Heart right ventricle (tissue), 16 donors: Measurements from ENCODE around the gene ZMYND8. TPM values are rescaled to one million over a fixed set of nuclear protein-coding genes. Genes with fewer than 3 reads are reported as not detected.

Experiments used
- ATAC-seq, 8 donors: fragments of 200-7000 bp; cut with Tn5 transposase; one replicate each; pipeline ENCODE4 v1.9.1; 2020; ENCODE audit warnings: mild to moderate bottlenecking in 8 of 8, moderate library complexity in 8 of 8, moderate number of reproducible peaks in 1 of 8
- DNase-seq, 2 donors: peaks; one replicate each; pipeline ENCODE4 v3.0.0-alpha.2; 2020
- H3K27ac ChIP-seq, 10 donors: fragments of 200-600 bp; sonication (generic) in 2 of 10; one replicate each; pipeline versions ENCODE4 v1.5.0 to v1.8.0; 2020 to 2022; ENCODE audit warnings: mild to moderate bottlenecking in 3 of 10
- H3K27me3 ChIP-seq, 7 donors: fragments of 200-600 bp; one replicate each; pipeline ENCODE4 v1.8.0; 2021 to 2022; ENCODE audit warnings: mild to moderate bottlenecking in 2 of 7
- H3K36me3 ChIP-seq, 9 donors: fragments of 200-600 bp; sonication (generic) in 1 of 9; one replicate each; pipeline versions ENCODE4 v1.5.0 to v1.8.0; 2020 to 2022; ENCODE audit warnings: mild to moderate bottlenecking in 2 of 9
- H3K4me1 ChIP-seq, 9 donors: fragments of 200-600 bp; sonication (generic) in 1 of 9; one replicate each; pipeline versions ENCODE4 v1.5.0 to v1.8.0; 2020 to 2022; ENCODE audit warnings: mild to moderate bottlenecking in 4 of 9
- H3K4me3 ChIP-seq, 10 donors: fragments of 200-600 bp; sonication (generic) in 2 of 10; one replicate each; pipeline versions ENCODE4 v1.5.0 to v1.8.0; 2020 to 2022; ENCODE audit warnings: mild to moderate bottlenecking in 7 of 10, moderate library complexity in 2 of 10
- H3K9me3 ChIP-seq, 11 donors: fragments of 200-600 bp in 10 of 11; sonication (generic) in 2 of 11; one replicate each; pipeline versions ENCODE4 v1.5.0 to v1.8.0; 2013 to 2022; ENCODE audit warnings: mild to moderate bottlenecking in 2 of 11, control low read depth in 1 of 11, moderate library complexity in 1 of 11
- WGBS, 2 donors: extraction: QIAGEN DNeasy Blood & Tissue Kit; methylation state at CpG; one replicate each; pipeline ENCODE4 v1.1.7; 2013; ENCODE audit warnings: inconsistent platforms in 1 of 2; 5-methylcytosine and 5-hydroxymethylcytosine counted together
- intact Hi-C, 10 donors: fragments of 100-400 bp; cut with DNase I; formaldehyde crosslinking; loops; one replicate each; pipeline versions ENCODE4 v1.11.1 to v1.14.2; 2022
- long read RNA-seq, 3 donors: library from polyadenylated mRNA; unstranded; transcript quantifications; one replicate each; pipeline ENCODE4 v2.0.0, GENCODE V29; 2020 to 2021
- polyA plus RNA-seq, 2 donors: library from polyadenylated mRNA; stranded (reverse); fragments of 200-250 nt; gene quantifications; one replicate each; pipeline ENCODE4 v1.2.3, GENCODE V29; 2013
- total RNA-seq, 10 donors: library from RNA; stranded (reverse); fragmentation: NEBNext Ultra II Directional in 3 of 10; extraction: Animal tissue kit (Norgen Biotek cat#: 25700) in 3 of 10; gene quantifications; one replicate each; pipeline versions ENCODE4 v1.2.1 to v1.2.4, GENCODE V29; 2021 to 2023
- TF ChIP-seq, protein P1 (sequence below), 9 donors: fragments of 200-600 bp; sonication (generic) in 2 of 9; IDR thresholded peaks; one replicate each; pipeline versions ENCODE4 v1.5.0 to v1.8.0; 2021 to 2022; ENCODE audit warnings: antibody characterized with exemption in 9 of 9, mild to moderate bottlenecking in 5 of 9, moderate library complexity in 1 of 9
- donor health status: Arrhythmogenic right ventricular cardiomyopathy.
- donor health status: ischemic (EF 13 %, LVEDD 7.1; RV severe dilation, severe dysfunction).
- donor health status: healthy with polysubstance abuse.
- donor health status: DM: no; HTN: yes; CAD: no.
- donor health status: DM: no; HTN: no; CAD: no.
- donor health status: ischemic (EF 25% LVEDD 6.9; RV normal size, moderate dysfunction).
- donor health status: ischemic (EF 25% LVEDD 5.7; RV mildly dilated, moderate dysfunction).
- donor health status: healthy.
- donor health status: DM: yes; HTN: yes; CAD: no.
- donor health status: Ischemic cardiomyopathy.
- donor health status: ischemic (EF 35%, LVEDD 5.7; RV mildly dilated, moderate dysfunction).
- donor health status: nonischemic (EF 11% LVEDD 7.7; RV severe dilation, severe dysfunction).
- donor health status: DM: yes; HTN: yes; CAD: no.
- donor health status: PGD.
- donor health status: ischemic (EF 29% LVEDD 5.4; RV normal size, mild dysfunction).
- donor health status: nonischemic (EF 23%, LVEDD 6.1; RV moderate dilation, normal function).

ZMYND8 gene
- 10 to 100 TPM; 22.0 to 39.0 (median 29.0) TPM for total RNA-seq
- 10 to 100 TPM in 1 of 2 donors, 1 to 10 TPM in 1; 6.4 to 22.5 TPM for polyA plus RNA-seq
- long read RNA-seq, donor 1, partial matches to known transcripts, result 27 of 37 reads
- long read RNA-seq, donor 1, other reads (novel, unspliced or antisense), result 9 of 37 reads
- long read RNA-seq, donor 2, partial matches to known transcripts, result 30 of 40 reads
- long read RNA-seq, donor 2, other reads (novel, unspliced or antisense), result 10 of 40 reads
- long read RNA-seq, donor 3, full-length matches to known transcripts, result 4 of 98 reads
- long read RNA-seq, donor 3, partial matches to known transcripts, result 64 of 98 reads
- long read RNA-seq, donor 3, other reads (novel, unspliced or antisense), result 30 of 98 reads

DNA sequence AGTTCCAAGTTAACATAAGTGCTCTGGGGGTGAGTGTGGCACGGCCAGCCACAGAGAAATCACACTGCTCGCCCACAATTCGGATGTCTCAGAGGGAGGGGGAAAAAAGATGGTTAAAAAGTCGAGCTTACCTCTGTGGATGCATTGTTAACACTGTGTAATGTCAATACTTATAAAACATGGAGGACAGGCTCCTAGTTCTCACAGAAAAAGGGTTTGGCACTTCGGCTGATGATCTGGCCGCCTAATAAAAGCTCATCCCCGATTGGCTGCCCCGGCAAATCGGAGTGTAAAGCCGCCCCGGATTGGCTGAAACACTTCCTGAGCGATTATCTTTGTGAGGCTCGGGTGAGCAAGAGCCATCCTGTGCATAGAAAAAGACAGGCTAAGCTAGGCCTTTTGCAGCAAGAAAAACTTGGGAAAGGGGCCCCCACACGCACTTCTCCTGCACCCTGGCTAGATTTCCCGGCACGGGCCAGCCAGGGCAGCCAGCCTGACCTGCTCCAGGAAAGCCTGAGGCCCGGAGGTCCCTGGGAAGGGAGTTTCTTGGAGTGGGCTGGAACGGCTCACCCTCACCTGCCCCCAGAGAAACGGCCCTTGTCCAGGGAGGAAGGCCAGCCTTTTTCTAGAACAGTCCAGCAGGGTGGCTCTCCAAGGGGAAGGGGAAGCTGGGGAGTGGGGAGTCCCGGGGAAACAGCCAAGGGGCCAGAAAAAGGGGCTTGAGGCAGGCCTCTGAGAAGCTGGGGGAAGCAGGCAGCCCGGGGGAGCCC, at the start of gene ZMYND8:
ZMYND8 (minus strand) TSS at position 174 of the 770 bp plus-strand sequence; CDS start at position 145, 29 bp downstream.
- DNase-seq (peak; percentile 86 to 89), ATAC-seq (peak; percentile 45 to 73 (median 64))
- intact Hi-C loops, result loop anchor here in 3 of 10 donors (2.0 to 5.0 kb wide), 3 partner anchors 38 to 84 kb away; no protein-coding TSS in a partner anchor
- peak within 1 kb of the TSS; percentile 97 to 99 (median 98) for H3K27ac ChIP-seq
- H3K4me3 ChIP-seq, result peak within 1 kb of the TSS in 6 of 10 donors; percentile 7 to 39 (median 16)
- H3K9me3 ChIP-seq, result no peaks in the 10 kb centered on the region
- H3K4me1 ChIP-seq, result peaks cover 69 to 100% (median 100%) of the 10 kb centered on the region in 9 donors
- TF ChIP-seq, protein P1, sequence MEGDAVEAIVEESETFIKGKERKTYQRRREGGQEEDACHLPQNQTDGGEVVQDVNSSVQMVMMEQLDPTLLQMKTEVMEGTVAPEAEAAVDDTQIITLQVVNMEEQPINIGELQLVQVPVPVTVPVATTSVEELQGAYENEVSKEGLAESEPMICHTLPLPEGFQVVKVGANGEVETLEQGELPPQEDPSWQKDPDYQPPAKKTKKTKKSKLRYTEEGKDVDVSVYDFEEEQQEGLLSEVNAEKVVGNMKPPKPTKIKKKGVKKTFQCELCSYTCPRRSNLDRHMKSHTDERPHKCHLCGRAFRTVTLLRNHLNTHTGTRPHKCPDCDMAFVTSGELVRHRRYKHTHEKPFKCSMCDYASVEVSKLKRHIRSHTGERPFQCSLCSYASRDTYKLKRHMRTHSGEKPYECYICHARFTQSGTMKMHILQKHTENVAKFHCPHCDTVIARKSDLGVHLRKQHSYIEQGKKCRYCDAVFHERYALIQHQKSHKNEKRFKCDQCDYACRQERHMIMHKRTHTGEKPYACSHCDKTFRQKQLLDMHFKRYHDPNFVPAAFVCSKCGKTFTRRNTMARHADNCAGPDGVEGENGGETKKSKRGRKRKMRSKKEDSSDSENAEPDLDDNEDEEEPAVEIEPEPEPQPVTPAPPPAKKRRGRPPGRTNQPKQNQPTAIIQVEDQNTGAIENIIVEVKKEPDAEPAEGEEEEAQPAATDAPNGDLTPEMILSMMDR (IDR thresholded peaks at IDR 0.05), result no peak
- no peaks in the 10 kb centered on the region for H3K27me3 ChIP-seq
- WGBS, 2 donors, result 5 to 6% methylated on average over 21 of the region's 21 CpGs
- H3K36me3 ChIP-seq, result no peaks in the 10 kb centered on the region

DNA sequence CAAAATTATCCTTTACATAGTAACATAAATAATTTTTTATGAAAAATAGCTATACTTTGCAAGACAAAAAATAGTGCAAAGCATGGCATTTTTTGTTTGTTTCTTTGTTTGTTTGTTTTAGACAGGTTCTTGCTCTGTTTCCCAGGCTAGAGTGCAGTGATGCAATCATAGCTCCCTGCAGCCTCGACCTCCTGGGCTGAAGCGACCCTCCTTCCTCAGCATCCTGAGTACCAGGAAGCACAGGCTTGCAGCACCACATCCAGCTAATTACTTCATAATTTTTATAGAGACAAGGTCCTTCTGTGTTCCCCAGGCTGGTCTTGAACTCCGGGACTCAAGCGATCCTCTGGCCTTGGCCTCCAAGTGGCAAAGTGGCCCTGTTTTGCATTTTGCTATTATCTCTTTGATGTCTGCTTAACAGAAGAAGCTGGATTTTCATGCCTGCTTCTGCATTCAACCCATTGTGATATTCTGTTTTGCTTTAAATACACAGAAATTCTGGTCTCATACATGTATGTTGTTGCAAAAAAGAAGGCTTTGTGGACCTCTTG, 49.4 kb upstream of the ZMYND8 start:
- no peak overlapping the region for H3K27ac ChIP-seq
- H3K36me3 ChIP-seq, result no peaks in the 10 kb centered on the region
- peaks cover 0 to 9% (median 4%) of the 10 kb centered on the region in 9 donors for H3K4me1 ChIP-seq
- no peak for DNase-seq
- no peaks in the 10 kb centered on the region for H3K27me3 ChIP-seq
- ATAC-seq, result no peak
- intact Hi-C loops, result loop anchor here in 1 of 10 donors (10.0 kb wide), 1 partner anchor 209 kb away; no protein-coding TSS in a partner anchor
- peaks cover 0 to 1% (median 0%) of the 10 kb centered on the region in 11 donors for H3K9me3 ChIP-seq
- 71 to 80% methylated on average over 4 of the region's 4 CpGs for WGBS, 2 donors
- no peak overlapping the region for H3K4me3 ChIP-seq
- TF ChIP-seq, protein P1 (IDR thresholded peaks at IDR 0.05), result no peak

DNA sequence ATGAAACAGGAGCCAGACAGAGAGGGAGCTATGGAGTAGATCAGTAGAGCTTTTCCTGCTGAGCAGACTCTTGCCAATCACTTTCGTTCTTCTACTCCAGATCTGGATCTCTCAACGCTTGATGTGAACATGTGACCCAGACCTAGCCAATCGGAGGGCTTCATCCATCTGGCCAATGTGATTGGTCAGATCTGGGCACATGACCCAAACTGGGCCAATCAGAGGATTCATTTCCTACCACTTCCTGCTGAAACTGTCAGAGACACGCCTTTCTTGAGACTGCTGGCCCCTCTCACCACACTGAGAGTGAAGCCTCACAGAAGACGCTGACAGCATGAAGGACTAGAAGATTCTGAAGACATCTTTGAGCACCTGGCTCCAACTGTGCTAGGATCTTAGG, 44.2 kb upstream of the ZMYND8 start:
- TF ChIP-seq, protein P1 (IDR thresholded peaks at IDR 0.05), result no peak
- no peak for ATAC-seq
- Histone ChIP-seq H3K27me3 (no peaks in the 10 kb centered on the region), H3K27ac (no peak overlapping the region), H3K4me1 (peaks cover 0 to 11% (median 0%) of the 10 kb centered on the region in 9 donors), H3K4me3 (no peak overlapping the region), H3K9me3 (peaks cover 0 to 5% (median 0%) of the 10 kb centered on the region in 11 donors), H3K36me3 (no peaks in the 10 kb centered on the region)
- DNase-seq, result no peak
- 95 to 97% methylated on average over 5 of the region's 5 CpGs for WGBS, 2 donors
- intact Hi-C loops, result loop anchor here in 2 of 10 donors (5.0 to 10.0 kb wide), 2 partner anchors 214 to 227 kb away; no protein-coding TSS in a partner anchor
